ENCODE measurements around the gene APP. TPM values are rescaled to one million over a fixed set of nuclear protein-coding genes. Genes with fewer than 3 reads are reported as not detected.

The APP gene
- total and polyA plus RNA-seq, 2 of the 13 experiments (the other 11 are each of a cell fraction or from before 2014, with no cell fraction given): 70.6 to 262 TPM

DNA sequence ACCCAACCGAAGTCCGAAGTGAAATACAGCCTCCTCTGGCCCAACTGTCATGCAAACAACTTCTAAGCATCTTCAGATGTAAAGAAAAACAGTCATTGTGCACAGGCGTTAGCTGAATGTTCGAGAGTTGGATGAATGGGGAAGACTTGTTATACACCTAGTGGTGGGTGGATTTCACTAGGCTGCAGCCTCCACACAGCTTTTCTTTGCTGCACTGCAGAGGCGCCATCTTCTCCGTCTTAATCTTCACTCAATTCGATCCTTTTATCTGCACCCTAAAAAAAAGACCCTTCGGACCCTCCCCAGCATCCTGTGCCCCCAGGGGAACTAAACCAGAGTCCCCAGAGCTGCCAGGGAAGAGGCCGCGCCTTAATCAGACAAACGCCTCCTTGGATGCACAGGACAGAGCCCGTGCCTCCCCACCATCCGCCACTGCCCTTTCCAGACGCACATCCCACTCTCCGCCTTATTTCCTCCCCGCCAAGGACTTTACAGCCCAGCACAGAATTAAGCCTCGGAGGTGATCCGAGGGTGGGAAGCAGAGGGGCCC is 1.4 kb downstream of the APP start (continued):
- TF ChIP-seq, protein P1, sequence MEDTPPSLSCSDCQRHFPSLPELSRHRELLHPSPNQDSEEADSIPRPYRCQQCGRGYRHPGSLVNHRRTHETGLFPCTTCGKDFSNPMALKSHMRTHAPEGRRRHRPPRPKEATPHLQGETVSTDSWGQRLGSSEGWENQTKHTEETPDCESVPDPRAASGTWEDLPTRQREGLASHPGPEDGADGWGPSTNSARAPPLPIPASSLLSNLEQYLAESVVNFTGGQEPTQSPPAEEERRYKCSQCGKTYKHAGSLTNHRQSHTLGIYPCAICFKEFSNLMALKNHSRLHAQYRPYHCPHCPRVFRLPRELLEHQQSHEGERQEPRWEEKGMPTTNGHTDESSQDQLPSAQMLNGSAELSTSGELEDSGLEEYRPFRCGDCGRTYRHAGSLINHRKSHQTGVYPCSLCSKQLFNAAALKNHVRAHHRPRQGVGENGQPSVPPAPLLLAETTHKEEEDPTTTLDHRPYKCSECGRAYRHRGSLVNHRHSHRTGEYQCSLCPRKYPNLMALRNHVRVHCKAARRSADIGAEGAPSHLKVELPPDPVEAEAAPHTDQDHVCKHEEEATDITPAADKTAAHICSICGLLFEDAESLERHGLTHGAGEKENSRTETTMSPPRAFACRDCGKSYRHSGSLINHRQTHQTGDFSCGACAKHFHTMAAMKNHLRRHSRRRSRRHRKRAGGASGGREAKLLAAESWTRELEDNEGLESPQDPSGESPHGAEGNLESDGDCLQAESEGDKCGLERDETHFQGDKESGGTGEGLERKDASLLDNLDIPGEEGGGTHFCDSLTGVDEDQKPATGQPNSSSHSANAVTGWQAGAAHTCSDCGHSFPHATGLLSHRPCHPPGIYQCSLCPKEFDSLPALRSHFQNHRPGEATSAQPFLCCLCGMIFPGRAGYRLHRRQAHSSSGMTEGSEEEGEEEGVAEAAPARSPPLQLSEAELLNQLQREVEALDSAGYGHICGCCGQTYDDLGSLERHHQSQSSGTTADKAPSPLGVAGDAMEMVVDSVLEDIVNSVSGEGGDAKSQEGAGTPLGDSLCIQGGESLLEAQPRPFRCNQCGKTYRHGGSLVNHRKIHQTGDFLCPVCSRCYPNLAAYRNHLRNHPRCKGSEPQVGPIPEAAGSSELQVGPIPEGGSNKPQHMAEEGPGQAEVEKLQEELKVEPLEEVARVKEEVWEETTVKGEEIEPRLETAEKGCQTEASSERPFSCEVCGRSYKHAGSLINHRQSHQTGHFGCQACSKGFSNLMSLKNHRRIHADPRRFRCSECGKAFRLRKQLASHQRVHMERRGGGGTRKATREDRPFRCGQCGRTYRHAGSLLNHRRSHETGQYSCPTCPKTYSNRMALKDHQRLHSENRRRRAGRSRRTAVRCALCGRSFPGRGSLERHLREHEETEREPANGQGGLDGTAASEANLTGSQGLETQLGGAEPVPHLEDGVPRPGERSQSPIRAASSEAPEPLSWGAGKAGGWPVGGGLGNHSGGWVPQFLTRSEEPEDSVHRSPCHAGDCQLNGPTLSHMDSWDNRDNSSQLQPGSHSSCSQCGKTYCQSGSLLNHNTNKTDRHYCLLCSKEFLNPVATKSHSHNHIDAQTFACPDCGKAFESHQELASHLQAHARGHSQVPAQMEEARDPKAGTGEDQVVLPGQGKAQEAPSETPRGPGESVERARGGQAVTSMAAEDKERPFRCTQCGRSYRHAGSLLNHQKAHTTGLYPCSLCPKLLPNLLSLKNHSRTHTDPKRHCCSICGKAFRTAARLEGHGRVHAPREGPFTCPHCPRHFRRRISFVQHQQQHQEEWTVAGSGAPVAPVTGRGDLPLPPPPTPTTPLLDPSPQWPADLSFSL (CRISPR knock-in tag; IDR thresholded peaks at IDR 0.05): no peak
- no peak for TF ChIP-seq CREM (IDR thresholded peaks at IDR 0.05)
- TF ChIP-seq CREM (CRISPR knock-in tag; IDR thresholded peaks at IDR 0.05): no peak
- TF ChIP-seq RFX5 (IDR thresholded peaks at IDR 0.05; ENCODE audit: low read depth, low read length): no peak
- no peak for TF ChIP-seq SRF (IDR thresholded peaks at IDR 0.05; ENCODE audit: low read depth, low read length)
- TF ChIP-seq ZFX (CRISPR knock-in tag; IDR thresholded peaks at IDR 0.05; ENCODE audit: low read depth): no peak
- no peak for TF ChIP-seq NCOA1 (CRISPR knock-in tag; IDR thresholded peaks at IDR 0.05)
- TF ChIP-seq MATR3 (CRISPR knock-in tag; IDR thresholded peaks at IDR 0.05): no peak
- TF ChIP-seq ZNF678 (CRISPR knock-in tag; IDR thresholded peaks at IDR 0.05): no peak
- TF ChIP-seq KMT2B (CRISPR knock-in tag; IDR thresholded peaks at IDR 0.05): no peak
- TF ChIP-seq ZSCAN25 (CRISPR knock-in tag; IDR thresholded peaks at IDR 0.05): no peak
- TF ChIP-seq BRF2 (CRISPR knock-in tag; IDR thresholded peaks at IDR 0.05): no peak
- no peak for TF ChIP-seq KAT8 (CRISPR knock-in tag; IDR thresholded peaks at IDR 0.05)
- TF ChIP-seq PHF8 (CRISPR knock-in tag; IDR thresholded peaks at IDR 0.05): peak; percentile 44
- no peak for TF ChIP-seq REXO4 (CRISPR knock-in tag; IDR thresholded peaks at IDR 0.05; ENCODE audit: borderline replicate concordance)
- TF ChIP-seq SRSF9 (IDR thresholded peaks at IDR 0.05; ENCODE audit: borderline replicate concordance, insufficient read depth, low read depth, low read length, poor library complexity, severe bottlenecking): no peak
- no peak for TF ChIP-seq CHD4 (IDR thresholded peaks at IDR 0.05; ENCODE audit: borderline replicate concordance, low read length)
- TF ChIP-seq ZNF713 (CRISPR knock-in tag; IDR thresholded peaks at IDR 0.05): no peak
- 0 out of 2 replicates have a peak, but pooled peaks have one; percentile 16 for TF ChIP-seq FOXO4 (CRISPR knock-in tag; conservative IDR thresholded peaks at IDR 0.05)
- TF ChIP-seq ZNF180 (CRISPR knock-in tag; IDR thresholded peaks at IDR 0.05; ENCODE audit: borderline replicate concordance, low read depth): no peak
- no peak for TF ChIP-seq ZNF34 (CRISPR knock-in tag; IDR thresholded peaks at IDR 0.05; ENCODE audit: borderline replicate concordance)
- TF ChIP-seq TBX3 (IDR thresholded peaks at IDR 0.05; ENCODE audit: borderline replicate concordance): no peak

Measured in HepG2 (cell line).